Body of pancreas (tissue), 4 donors: ENCODE measurements around the gene OLFM3.

Experiments
- CTCF ChIP-seq, 7 experiments: fragments of 450-650 bp in 4 of 7; fragments of 200-600 bp in 3 of 7; sonication (generic) in 3 of 7; IDR thresholded peaks; one replicate each; pipeline ENCODE4 v1.5.1; 2016 to 2019; ENCODE audit warnings: antibody characterized with exemption in 7 of 7
- POLR2A ChIP-seq, 3 donors: fragments of 450-650 bp; IDR thresholded peaks; one replicate each; pipeline ENCODE4 v1.6.1; 2016; ENCODE audit warnings: antibody characterized with exemption in 3 of 3, mild to moderate bottlenecking in 2 of 3

GRCh38 chr1:101914473-101915242, 82.1 kb downstream of the OLFM3 start:
- TF ChIP-seq CTCF (IDR thresholded peaks at IDR 0.05), result no peak
- no peak for TF ChIP-seq POLR2A (IDR thresholded peaks at IDR 0.05)
